Tibial nerve (tissue), 3 donors: ENCODE results near the gene DNMT3A.

Source experiments
- CTCF ChIP-seq, 5 experiments: fragments of 200-600 bp in 3 of 5; fragments of 450-650 bp in 2 of 5; sonication (generic) in 3 of 5; IDR thresholded peaks; one replicate each; pipeline ENCODE4 v1.5.1; 2016 to 2019; ENCODE audit warnings: antibody characterized with exemption in 5 of 5, mild to moderate bottlenecking in 3 of 5, moderate library complexity in 2 of 5
- POLR2A ChIP-seq, 2 donors: fragments of 450-650 bp; IDR thresholded peaks; one replicate each; pipeline ENCODE4 v1.6.1; 2017; ENCODE audit warnings: antibody characterized with exemption in 2 of 2, mild to moderate bottlenecking in 2 of 2, moderate library complexity in 2 of 2

DNA sequence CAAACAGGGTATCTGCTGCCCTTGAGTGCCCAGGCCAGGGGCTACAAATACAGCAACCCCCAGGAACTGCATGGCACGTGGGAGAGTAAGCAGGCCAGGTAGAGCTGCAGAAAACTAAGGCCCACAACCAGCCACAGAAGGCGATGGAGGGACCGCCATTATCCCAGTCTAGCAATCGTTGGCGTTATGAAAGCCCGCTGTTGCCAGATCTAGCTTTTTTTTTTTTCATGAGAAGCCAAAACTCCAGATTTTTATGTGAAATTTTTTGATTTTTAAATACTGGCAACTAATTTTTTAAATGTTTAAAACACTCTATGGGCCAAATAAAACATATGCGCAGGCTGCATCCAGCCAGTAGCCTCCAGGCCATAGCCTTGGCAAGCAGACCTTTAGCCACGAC, 59.8 kb downstream of the DNMT3A start:
- TF ChIP-seq CTCF (IDR thresholded peaks at IDR 0.05): no peak
- TF ChIP-seq POLR2A (IDR thresholded peaks at IDR 0.05): no peak
